GM19023 (cell line): ENCODE results near the gene LINGO3.
"Not testable (repeated sequence)": the region's sequence is repeated elsewhere in the genome, so short reads cannot be mapped to it uniquely, and the experiment has no call there.

Source experiments
- ATAC-seq: cut with Tn5 transposase; IDR thresholded peaks from one replicate; pipeline ENCODE4 v1.9.1; 2021; ENCODE audit warnings: mild to moderate bottlenecking, moderate library complexity; ENCODE audit not compliant: unreplicated experiment

LINGO3 gene

GRCh38 chr19:2283835-2284507 lies 24.0 kb downstream of the LINGO3 start:
- no peak for ATAC-seq

DNA sequence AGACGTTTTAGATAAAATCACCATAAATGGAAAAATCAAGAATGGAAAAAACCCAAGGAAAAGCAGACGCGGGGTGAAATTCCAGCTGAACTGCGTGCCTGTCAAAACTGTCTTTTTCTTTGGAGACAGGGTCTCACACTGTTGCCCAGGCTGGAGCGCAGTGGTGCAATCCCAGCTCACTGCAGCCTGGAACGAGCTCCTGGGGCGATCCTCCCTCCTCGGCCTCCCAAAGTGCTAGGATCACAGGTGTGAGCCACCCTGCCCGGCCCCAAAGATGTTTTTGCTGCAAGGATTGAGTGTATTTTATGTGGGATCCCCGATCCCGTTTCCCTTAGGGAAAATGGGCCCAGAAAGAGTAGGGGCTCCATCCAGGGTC lies 25.1 kb downstream of the LINGO3 start:
- no peak for ATAC-seq

DNA sequence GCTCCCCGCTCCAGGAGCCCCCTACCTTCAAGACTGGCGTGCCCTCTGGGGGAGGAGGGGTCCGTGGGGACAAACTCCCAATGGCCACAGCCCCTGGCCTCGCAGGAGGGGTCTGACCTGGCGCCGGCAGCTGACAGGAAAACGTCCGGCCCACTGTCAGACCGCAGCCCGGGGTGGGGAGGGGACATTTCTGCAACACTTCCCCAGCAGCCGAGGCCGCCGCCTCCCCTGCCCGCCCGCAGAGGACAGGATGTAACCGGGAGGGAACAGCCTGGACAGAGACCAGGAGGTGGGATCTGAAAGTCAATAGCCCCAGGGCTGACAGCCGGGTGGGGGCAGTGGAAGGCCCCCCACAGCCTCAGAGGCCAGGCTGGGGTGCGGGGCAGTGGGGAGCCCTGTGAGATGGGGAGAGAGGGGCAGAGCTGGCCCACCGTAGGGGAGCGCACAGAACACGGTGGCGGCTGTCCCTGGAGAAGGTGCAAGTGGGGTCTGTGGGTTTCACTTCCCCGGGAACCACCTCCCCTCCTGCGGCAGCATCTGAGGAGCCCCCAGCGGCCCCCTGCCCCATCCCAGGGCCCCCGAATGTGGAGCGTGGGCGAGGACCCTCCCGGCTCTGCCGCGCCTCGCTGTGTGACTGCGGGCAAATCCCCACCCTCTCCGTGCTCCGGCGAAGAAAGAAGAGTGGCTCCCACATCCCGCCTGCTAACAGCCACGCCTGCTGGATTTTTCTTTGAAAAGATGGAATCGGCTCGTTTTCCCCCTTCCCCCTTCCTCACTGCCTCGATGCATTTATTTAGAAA lies 25.7 kb downstream of the LINGO3 start, which contains the start of gene PEAK3:
Gene PEAK3 (minus strand): TSS at position 114 of the 800 bp plus-strand sequence. CDS start 1,244 bp downstream, outside the sequence.
- no peak for ATAC-seq

GRCh38 chr19:2281265-2282061 lies 26.5 kb downstream of the LINGO3 start:
- not testable (repeated sequence) for ATAC-seq

DNA sequence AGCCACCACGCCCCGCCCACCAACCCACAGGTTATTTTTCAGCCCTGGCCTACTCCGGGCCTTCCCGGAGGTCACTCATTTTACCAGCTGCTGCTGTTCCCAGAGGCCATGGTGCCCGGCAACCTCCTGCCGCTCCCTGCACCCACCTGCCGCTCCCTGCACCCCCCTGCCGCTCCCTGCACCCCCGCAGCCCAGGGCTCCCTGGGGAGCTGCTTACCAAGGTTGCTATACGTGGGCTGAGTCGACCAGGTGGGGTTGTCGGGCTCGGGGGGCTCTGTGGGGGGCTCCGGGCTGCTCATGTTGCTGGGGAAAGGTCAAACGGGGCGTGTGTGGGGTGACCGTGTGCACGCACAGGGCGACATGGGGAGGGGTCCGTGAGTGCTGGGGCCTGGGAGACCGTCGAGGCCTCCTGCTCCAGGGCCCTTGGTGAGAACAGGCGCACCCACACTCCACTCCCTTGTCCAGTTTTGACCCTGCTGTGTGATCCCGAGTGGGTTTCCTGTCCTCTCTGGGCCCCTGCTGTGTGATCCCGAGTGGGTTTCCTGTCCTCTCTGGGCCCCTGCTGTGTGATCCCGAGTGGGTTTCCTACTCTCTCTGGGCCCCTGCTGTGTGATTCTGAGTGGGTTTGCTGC lies 27.2 kb downstream of the LINGO3 start:
- no peak for ATAC-seq

- ATAC-seq = no peak
Observed at GRCh38 chr19:2278459-2279158, 29.3 kb downstream of the LINGO3 start.

GRCh38 chr19:2277138-2277537 lies 30.8 kb downstream of the LINGO3 start:
- ATAC-seq = no peak

- no peak for ATAC-seq
Observed at GRCh38 chr19:2276429-2276986, 31.4 kb downstream of the LINGO3 start.

GRCh38 chr19:2275588-2276428 lies 32.1 kb downstream of the LINGO3 start:
- ATAC-seq = no peak

- ATAC-seq = no peak
Observed at GRCh38 chr19:2274931-2275535, 32.9 kb downstream of the LINGO3 start.

GRCh38 chr19:2274185-2274711 lies 33.7 kb downstream of the LINGO3 start:
- no peak for ATAC-seq

- no peak for ATAC-seq
Observed at GRCh38 chr19:2273356-2274184, 34.4 kb downstream of the LINGO3 start.

- no peak for ATAC-seq
Observed at GRCh38 chr19:2271234-2272103, 36.5 kb downstream of the LINGO3 start.

DNA sequence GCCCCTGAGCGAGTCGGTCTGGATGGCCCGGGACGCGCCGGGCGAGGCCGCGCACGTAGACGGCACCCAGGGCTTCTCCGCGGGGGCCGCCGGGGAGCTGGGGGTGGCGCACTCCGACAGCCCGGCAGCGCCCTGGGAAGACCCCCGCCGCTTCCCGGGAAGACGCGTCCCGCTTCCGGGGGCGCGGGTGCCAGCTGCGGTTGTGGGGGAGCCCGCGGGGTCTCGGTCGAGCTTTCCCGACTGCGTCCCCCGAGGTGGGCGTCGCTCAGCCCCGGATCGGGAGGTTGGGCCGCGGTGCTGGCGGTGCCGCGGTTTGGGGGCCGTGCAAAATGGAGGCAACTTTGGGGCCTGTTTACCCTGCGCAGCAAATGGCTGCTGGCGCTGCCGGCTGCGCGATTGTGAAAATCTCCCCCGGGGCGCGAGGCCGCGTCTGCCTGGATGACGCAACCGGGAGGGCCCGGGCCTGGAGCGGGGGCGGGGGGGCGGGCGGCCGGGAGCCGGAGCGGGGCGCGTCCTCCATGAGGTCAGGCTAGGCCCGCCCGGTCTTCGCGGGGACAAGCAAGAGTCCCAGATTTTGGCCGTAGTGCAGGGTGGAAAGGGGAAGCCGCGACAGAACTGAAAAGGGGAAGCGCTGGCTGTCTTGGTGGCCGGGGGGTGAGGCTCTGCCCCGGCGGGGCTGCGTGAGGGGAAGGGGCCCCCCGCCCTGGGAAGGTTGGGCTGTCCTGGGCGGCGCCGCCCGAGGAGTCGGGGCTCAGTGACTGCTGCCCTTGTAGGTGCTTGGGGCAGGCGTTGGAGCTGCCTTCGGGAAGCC lies 37.3 kb downstream of the LINGO3 start:
- no peak for ATAC-seq

GRCh38 chr19:2270157-2270422 lies 37.9 kb downstream of the LINGO3 start:
- ATAC-seq = no peak
